Measurements from ENCODE around the gene PHF2.

PHF2 gene

GRCh38 chr9:93606187-93606586, 29.8 kb downstream of the PHF2 start:
- no peak for TF ChIP-seq ZNF24 (tag by site-specific recombination; IDR thresholded peaks at IDR 0.05)
- TF ChIP-seq ZNF114 (tag by site-specific recombination; IDR thresholded peaks at IDR 0.05) = no peak
- TF ChIP-seq ZNF843 (tag by site-specific recombination; IDR thresholded peaks at IDR 0.05) = no peak
- TF ChIP-seq PRDM6 (tag by site-specific recombination; IDR thresholded peaks at IDR 0.05) = no peak
- TF ChIP-seq ZNF580 (tag by site-specific recombination; IDR thresholded peaks at IDR 0.05) = no peak
- no peak for TF ChIP-seq ZFP3 (tag by site-specific recombination; IDR thresholded peaks at IDR 0.05; ENCODE audit: low read depth)
- TF ChIP-seq ZBTB20 (tag by site-specific recombination; IDR thresholded peaks at IDR 0.05) = no peak
- ChIA-PET POLR2A (no interaction called here), CTCF (interaction anchor here (0.6 kb wide), 1 partner anchor 76 kb away, joined by 3 read pairs; no protein-coding TSS in a partner anchor)
- Histone ChIP-seq H3K4me3 (ENCODE audit: low read depth, low read length) (no peak overlapping the region), H3K36me3 (ENCODE audit: control insufficient read depth in 2 of 2, insufficient read depth in 1 of 2, low read length in 2 of 2) (no peaks in the 10 kb centered on the region), H3K4me1 (ENCODE audit: control insufficient read depth, insufficient read depth, low read length) (no peaks in the 10 kb centered on the region), H3K27ac (ENCODE audit: extremely low read depth, low read depth, low read length) (no peak overlapping the region), H3K9me3 (ENCODE audit: control insufficient read depth, insufficient read depth, low read depth, low read length) (no peaks in the 10 kb centered on the region)

- no peaks in the 10 kb centered on the region for H3K36me3 ChIP-seq (ENCODE audit: control insufficient read depth in 2 of 2, insufficient read depth in 1 of 2, low read length in 2 of 2)
- no peak overlapping the region for H3K4me3 ChIP-seq (ENCODE audit: low read depth, low read length)
- no peak overlapping the region for H3K27ac ChIP-seq (ENCODE audit: extremely low read depth, low read depth, low read length)
- ChIA-PET POLR2A (no interaction called here), CTCF (interaction anchor here (0.8 kb wide), 1 partner anchor 10 kb away, joined by 3 read pairs; no protein-coding TSS in a partner anchor)
- no peak for TF ChIP-seq ZNF629 (tag by site-specific recombination; IDR thresholded peaks at IDR 0.05)
- TF ChIP-seq ZSCAN4 (tag by site-specific recombination; IDR thresholded peaks at IDR 0.05) = no peak
- TF ChIP-seq SETDB1 (IDR thresholded peaks at IDR 0.05; ENCODE audit: insufficient read length, low read length) = peak; percentile 35
- TF ChIP-seq ZNF768 (tag by site-specific recombination; IDR thresholded peaks at IDR 0.05) = no peak
- H3K4me1 ChIP-seq (ENCODE audit: control insufficient read depth, insufficient read depth, low read length) = no peaks in the 10 kb centered on the region
- no peaks in the 10 kb centered on the region for H3K9me3 ChIP-seq (ENCODE audit: control insufficient read depth, insufficient read depth, low read depth, low read length)
Measured at GRCh38 chr9:93610206-93610605, 33.8 kb downstream of the PHF2 start.

GRCh38 chr9:93612052-93612795, 35.8 kb downstream of the PHF2 start:
- no peak overlapping the region for H3K4me3 ChIP-seq (ENCODE audit: low read depth, low read length)
- ChIA-PET CTCF (interaction anchor here (0.6 kb wide), 2 partner anchors 8 to 28 kb away, joined by 3 to 4 read pairs; no protein-coding TSS in a partner anchor), POLR2A (no interaction called here)
- H3K27ac ChIP-seq (ENCODE audit: extremely low read depth, low read depth, low read length) = no peak overlapping the region
- TF ChIP-seq SCRT2 (tag by site-specific recombination; IDR thresholded peaks at IDR 0.05) = peak; percentile 51
- TF ChIP-seq ZBTB17 (tag by site-specific recombination; IDR thresholded peaks at IDR 0.05) = no peak
- TF ChIP-seq ZNF626 (tag by site-specific recombination; IDR thresholded peaks at IDR 0.05) = no peak
- TF ChIP-seq HOXA7 (CRISPR knock-in tag; IDR thresholded peaks at IDR 0.05; ENCODE audit: borderline replicate concordance) = no peak
- TF ChIP-seq ZNF623 (tag by site-specific recombination; IDR thresholded peaks at IDR 0.05) = no peak
- 0 out of 2 replicates have a peak, but pooled peaks have one; percentile 28 for TF ChIP-seq SCRT1 (tag by site-specific recombination; IDR thresholded peaks at IDR 0.05; ENCODE audit: borderline replicate concordance)
- no peaks in the 10 kb centered on the region for H3K9me3 ChIP-seq (ENCODE audit: control insufficient read depth, insufficient read depth, low read depth, low read length)
- no peaks in the 10 kb centered on the region for H3K36me3 ChIP-seq (ENCODE audit: control insufficient read depth in 2 of 2, insufficient read depth in 1 of 2, low read length in 2 of 2)
- no peaks in the 10 kb centered on the region for H3K4me1 ChIP-seq (ENCODE audit: control insufficient read depth, insufficient read depth, low read length)

Data from HEK293 (cell line).